ENCODE measurements around the gene HOXC5.
"Not testable (repeated sequence)": the region's sequence is repeated elsewhere in the genome, so short reads cannot be mapped to it uniquely, and the experiment has no call there.

The HOXC5 gene

GRCh38 chr12:54060174-54060974 lies 27.5 kb downstream of the HOXC5 start:
- no peak for DNase-seq (ENCODE audit: low read depth in 1 of 2, low spot score in 1 of 2)

GRCh38 chr12:54060975-54061778 lies 28.3 kb downstream of the HOXC5 start:
- DNase-seq (ENCODE audit: low read depth in 1 of 2, low spot score in 1 of 2): no peak

- no peak for DNase-seq (ENCODE audit: low read depth in 1 of 2, low spot score in 1 of 2)
Observed at GRCh38 chr12:54065677-54066076, 32.8 kb downstream of the HOXC5 start.

- DNase-seq (ENCODE audit: low read depth in 1 of 2, low spot score in 1 of 2): no peak
Observed at GRCh38 chr12:54066408-54066807, 33.6 kb downstream of the HOXC5 start.

GRCh38 chr12:54068418-54069070 lies 35.7 kb downstream of the HOXC5 start:
- DNase-seq (ENCODE audit: low read depth in 1 of 2, low spot score in 1 of 2): no peak

- DNase-seq (ENCODE audit: low read depth in 1 of 2, low spot score in 1 of 2): no peak
Observed at GRCh38 chr12:54071942-54072341, 39.1 kb downstream of the HOXC5 start.

GRCh38 chr12:54074308-54074707 lies 41.5 kb downstream of the HOXC5 start:
- no peak for DNase-seq (ENCODE audit: low read depth in 1 of 2, low spot score in 1 of 2)

- no peak for DNase-seq (ENCODE audit: low read depth in 1 of 2, low spot score in 1 of 2)
Observed at GRCh38 chr12:54075409-54075808, 42.6 kb downstream of the HOXC5 start.

GRCh38 chr12:54075974-54076373 lies 43.1 kb downstream of the HOXC5 start:
- no peak for DNase-seq (ENCODE audit: low read depth in 1 of 2, low spot score in 1 of 2)

- DNase-seq (ENCODE audit: low read depth in 1 of 2, low spot score in 1 of 2): not testable (repeated sequence)
Observed at GRCh38 chr12:54077843-54078242, 45.0 kb downstream of the HOXC5 start.

- DNase-seq (ENCODE audit: low read depth in 1 of 2, low spot score in 1 of 2): not testable (repeated sequence)
Observed at GRCh38 chr12:54079115-54079514, 46.3 kb downstream of the HOXC5 start.

GRCh38 chr12:54080008-54080924 lies 47.4 kb downstream of the HOXC5 start:
- not testable (repeated sequence) for DNase-seq (ENCODE audit: low read depth in 1 of 2, low spot score in 1 of 2)

GRCh38 chr12:54081053-54081514 lies 48.2 kb downstream of the HOXC5 start:
- DNase-seq (ENCODE audit: low read depth in 1 of 2, low spot score in 1 of 2): not testable (repeated sequence)

GRCh38 chr12:54081581-54082396 lies 48.9 kb downstream of the HOXC5 start:
- DNase-seq (ENCODE audit: low read depth in 1 of 2, low spot score in 1 of 2): peak in 1 of 2 donors; percentile 2

- peak in 1 of 2 donors; percentile 18 for DNase-seq (ENCODE audit: low read depth in 1 of 2, low spot score in 1 of 2)
Observed at GRCh38 chr12:54082397-54082892, 49.6 kb downstream of the HOXC5 start.

Data from activated CD4-positive, alpha-beta T cell treated with anti-CD3 and anti-CD28 coated beads, Interleukin-2, amount 50 U/mL, for 24 hours (primary cell).